GM19025 (cell line): ENCODE measurements around the gene ZFP92.
"Not testable (repeated sequence)": the region's sequence is repeated elsewhere in the genome, so short reads cannot be mapped to it uniquely, and the experiment has no call there.

ENCODE experiments used
- ATAC-seq: cut with Tn5 transposase; IDR thresholded peaks from one replicate; pipeline ENCODE4 v1.9.1; 2021; ENCODE audit warnings: mild to moderate bottlenecking, low read depth, moderate library complexity; ENCODE audit not compliant: unreplicated experiment

The ZFP92 gene

GRCh38 chrX:153386097-153386496, 25.2 kb upstream of the ZFP92 start:
- ATAC-seq = no peak

- no peak for ATAC-seq
These were observed 23.9 kb upstream of the ZFP92 start for GRCh38 chrX:153387345-153387744.

GRCh38 chrX:153387987-153388721, 23.1 kb upstream of the ZFP92 start:
- no peak for ATAC-seq

GRCh38 chrX:153388722-153389459, 22.4 kb upstream of the ZFP92 start:
- no peak for ATAC-seq

GRCh38 chrX:153389460-153389768, 21.9 kb upstream of the ZFP92 start:
- not testable (repeated sequence) for ATAC-seq

DNA sequence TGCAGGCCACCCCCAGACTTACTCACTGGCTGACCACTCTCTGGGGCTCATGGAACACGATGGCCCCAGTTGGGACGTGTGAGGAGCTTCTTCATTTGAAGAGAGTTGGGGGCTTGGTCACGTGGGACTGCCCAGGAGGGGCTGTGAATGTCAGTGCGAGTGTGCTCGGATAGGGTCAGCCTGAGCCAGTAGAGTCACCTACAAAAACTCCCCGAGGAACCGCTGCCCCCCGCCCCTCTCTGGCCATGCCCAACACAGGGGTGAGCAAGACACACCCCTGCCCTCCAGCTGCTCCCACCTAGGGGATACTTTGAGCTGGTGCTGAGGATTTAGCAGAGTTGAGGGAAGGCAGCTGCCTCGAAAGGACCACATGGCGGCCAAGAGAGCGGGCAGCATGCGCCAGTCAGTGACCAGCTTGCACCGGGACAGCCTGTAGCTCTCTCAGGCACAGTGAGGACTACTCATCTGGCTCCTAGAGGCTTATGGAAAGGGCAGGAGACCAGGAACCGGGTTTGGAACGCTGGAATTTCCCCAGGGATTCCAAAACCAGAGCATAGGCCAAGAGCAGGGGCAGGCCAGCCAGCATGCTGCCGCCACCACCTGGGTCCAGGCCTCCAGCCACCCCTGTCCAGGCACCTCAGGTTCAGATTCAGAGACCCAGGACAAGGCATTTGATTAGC, 18.5 kb upstream of the ZFP92 start:
- no peak for ATAC-seq

GRCh38 chrX:153394612-153395011, 16.7 kb upstream of the ZFP92 start:
- ATAC-seq = no peak

- no peak for ATAC-seq
These were observed 15.5 kb upstream of the ZFP92 start for GRCh38 chrX:153395613-153396319.

DNA sequence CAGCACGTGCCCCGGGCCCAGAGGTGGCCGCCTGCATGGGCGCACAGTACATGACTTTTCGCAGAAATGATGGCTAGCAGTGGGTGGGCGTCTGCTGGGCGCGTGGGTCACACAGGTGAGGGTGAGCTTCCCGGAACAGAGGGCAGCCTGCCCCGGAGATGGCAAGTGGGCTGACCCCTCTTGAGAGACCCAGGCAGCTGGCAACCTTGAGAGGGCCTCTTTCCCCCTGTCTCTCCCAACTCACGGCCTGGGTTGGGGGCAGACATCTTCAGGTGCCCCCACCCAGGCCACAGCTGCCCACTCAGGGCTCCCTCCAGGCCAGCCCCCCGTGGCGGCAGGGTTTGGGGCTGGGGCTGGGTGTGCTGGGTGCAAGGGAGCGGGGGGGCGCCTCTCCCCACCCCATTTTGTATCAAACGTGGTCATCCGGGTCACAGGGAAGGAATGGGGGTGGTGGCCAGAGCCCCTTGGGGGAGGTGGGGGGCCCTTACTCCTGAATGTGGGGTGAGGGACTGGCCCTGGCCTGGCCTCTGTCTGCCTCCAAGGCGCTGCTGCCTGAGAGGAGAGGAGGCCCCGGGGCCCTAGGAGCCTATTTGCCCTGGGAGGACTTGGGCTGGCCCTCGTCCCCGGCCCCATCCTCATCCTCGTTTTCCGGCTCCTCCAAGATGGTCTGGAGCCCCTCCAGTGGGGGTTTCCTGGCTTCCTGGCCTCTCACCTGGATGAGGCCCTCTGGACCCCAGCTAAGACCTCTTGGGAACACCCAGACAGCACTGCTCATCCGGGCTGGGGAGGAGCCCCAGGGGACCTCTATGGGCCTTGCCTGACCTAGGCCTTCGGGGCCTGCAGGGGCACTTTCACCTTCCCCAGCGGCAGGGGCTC, 14.7 kb upstream of the ZFP92 start:
- ATAC-seq = no peak

DNA sequence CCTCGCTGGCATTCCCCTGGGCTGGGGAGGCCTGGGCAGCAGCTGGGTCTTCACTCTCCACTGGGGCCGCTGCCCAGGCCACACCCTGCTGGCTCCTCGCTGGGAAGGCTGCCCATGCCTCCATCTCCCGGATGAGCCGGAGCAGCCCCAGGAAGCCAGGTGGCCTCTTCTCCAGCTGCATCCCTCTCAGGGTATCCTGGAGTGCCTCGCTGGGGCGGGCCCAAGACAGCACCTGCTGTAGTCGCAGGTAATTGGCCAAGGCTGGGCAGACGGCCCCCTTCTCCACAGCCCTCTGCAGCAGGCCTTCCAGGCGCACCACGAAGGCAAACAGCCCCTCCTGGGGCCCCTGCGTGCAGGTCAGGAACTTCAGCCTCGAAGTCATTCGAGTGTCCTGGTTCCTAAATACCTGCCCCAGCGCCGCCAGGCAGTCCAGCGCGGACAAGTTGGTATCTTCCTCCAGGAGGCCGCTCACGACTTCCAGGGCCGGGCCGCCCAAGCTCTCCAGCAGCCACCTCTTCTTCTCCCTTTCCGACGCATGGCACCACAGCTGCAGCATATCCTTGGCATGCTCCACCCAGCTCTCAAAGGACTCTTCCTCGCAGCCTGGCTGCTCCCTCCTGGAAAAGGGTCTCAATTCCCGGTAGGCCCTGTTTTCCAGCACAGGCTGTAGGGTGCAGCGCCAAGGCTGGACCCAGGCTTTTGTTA, 13.9 kb upstream of the ZFP92 start:
- no peak for ATAC-seq

DNA sequence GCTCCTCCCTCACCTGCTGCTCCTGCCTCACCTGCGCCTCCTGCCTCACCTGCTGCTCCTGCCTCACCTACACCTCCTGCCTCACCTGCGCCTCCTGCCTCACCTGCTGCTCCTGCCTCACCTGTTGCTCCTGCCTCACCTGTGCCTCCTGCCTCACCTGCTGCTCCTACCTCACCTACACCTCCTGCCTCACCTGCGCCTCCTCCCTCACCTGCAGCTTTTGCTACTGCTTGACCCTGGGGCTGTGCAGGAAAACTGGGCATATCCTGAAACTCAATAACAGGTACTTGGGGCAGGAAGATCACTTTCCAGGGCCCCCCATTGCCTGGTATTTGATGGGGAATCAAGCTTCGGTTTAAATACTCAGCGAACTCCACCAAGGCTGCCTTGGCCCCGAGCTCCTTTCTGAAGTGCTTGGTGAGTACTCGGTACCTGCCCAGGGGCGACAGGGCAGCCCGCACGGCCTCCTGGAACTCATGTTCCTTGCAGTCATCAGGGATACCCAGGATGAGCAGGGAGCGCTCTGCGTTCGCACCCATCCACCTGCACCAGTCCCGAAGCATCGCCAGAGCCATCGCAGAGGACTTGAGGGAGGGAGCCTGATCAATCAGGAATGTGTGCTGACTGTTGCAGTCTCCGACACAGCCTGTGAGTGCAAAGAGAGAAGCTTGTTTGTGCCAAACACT, 12.9 kb upstream of the ZFP92 start:
- no peak for ATAC-seq

- ATAC-seq = no peak
These were observed 10.8 kb upstream of the ZFP92 start for GRCh38 chrX:153400146-153401132.

DNA sequence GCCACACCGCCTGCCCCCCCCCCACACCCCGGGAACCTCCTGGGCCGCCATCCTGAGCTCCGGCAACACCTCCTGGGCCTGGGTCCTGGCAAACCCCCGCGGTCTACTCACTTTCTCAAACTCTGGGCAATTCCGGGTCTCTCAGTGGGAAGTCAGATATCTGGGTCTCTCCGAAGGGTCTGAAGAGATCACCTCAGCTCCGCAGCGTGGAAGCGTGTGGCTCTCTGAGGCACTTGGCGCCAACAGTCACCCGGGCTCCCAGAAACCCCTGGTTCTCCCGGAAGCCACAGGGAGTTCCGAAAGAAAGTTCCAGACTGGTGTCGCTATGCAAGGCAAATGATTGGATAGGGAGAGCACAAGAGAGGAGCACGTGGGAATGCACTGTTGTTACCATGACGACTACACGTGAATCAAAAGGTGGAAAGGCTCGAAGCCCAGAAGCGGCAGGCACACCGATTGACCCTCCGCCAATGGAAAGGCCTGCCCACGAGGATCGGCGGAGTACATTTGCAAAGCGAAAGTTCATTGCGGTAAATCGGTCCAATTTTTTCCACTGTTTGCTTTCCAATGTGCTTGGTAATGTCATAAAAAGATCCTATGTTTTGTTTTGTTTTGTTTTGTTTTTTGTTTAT, 10.0 kb upstream of the ZFP92 start, which contains the start of gene PNMA6E:
Gene PNMA6E, minus strand, starts transcription at position 218 of the 632 bp plus-strand sequence. CDS start 2,501 bp downstream, outside the sequence.
- no peak for ATAC-seq

GRCh38 chrX:153404333-153404732, 6.9 kb upstream of the ZFP92 start:
- ATAC-seq = not testable (repeated sequence)

DNA sequence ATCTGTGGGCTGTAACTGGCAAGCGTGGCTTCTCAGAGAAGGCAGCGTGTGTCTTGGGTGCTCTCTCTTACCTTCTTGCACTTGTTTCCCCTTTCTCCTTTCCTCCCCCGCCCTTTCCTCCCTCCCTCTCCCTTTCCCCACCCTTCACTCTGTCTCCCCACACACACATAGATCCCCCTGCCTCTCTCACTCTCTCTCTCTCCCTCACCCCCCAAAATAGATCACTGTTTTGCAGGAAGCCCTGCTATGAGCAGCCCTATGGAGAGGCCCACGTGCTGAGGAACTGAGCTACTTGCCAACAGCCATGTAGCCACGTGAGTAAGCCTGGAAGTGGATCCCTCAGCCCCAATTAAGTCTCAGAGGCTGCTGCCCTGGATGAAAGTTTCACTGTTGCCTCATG, 5.8 kb upstream of the ZFP92 start:
- no peak for ATAC-seq

DNA sequence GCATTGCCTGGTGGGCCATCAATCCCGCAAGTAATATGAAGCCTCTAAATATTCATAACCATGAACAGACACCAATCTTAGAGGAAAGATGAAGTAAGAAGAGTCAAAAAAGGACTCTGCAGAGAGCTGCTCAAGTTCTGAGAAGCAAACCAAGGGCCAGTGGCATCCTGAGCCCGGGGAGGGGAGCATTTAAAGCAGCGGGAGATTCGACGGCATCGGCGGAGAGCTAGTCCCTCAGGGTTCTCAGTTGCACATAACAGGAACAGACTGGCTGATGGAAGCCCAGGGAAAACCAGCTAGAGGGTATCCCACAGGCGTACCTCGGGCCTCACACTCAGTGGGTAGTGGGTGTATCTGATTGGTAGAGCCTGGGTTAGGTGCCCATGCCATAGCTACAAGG, 5.3 kb upstream of the ZFP92 start:
- no peak for ATAC-seq

DNA sequence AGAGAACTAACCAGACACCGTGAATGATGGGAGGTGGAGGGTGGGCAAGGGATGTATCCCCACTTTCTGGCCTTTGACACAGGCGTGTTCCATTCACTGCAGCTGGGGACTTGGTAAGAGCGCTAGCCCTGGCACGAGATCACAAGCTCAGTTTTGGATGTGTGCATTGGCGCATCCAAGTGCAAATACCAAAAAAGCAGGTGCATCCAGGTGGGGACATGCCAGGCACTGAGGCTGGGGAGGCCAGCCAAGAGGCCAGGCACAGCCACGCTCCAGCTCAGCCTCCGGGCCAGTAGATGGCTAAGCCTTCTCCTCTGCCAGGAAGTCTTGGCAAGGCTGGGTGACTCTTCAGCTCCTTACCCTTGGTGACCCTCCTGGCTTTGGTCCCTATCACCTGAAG, 4.4 kb upstream of the ZFP92 start:
- ATAC-seq = no peak
